SK-N-SH treated with all-trans-retinoic acid at 6 μM for 48 hours (cell line): ENCODE measurements around the gene CYP11A1.

Experiments
- ATAC-seq: fragments of 200-7000 bp; cut with Tn5 transposase; 3 replicates; pipeline ENCODE4 v1.9.1; 2020; ENCODE audit warnings: mild to moderate bottlenecking, moderate library complexity
- ARNTL ChIP-seq: fragments of 450-650 bp; formaldehyde crosslinking; IDR thresholded peaks from 2 replicates; pipeline ENCODE4 v1.5.0; 2020; ENCODE audit warnings: low read depth, mild to moderate bottlenecking, moderate library complexity, borderline replicate concordance
- BACH2 ChIP-seq: fragments of 250-450 bp; sonication (Bioruptor Pico); IDR thresholded peaks from 2 replicates; pipeline ENCODE4 v1.9.0; 2021; ENCODE audit warnings: mild to moderate bottlenecking, borderline replicate concordance
- CREB5 ChIP-seq: fragments of 250-450 bp; sonication (Bioruptor Pico); IDR thresholded peaks from 2 replicates; pipeline ENCODE4 v1.5.1; 2020; ENCODE audit warnings: low read depth, mild to moderate bottlenecking, moderate library complexity
- CSDC2 ChIP-seq: fragments of 250-450 bp; sonication (Bioruptor Pico); IDR thresholded peaks from 2 replicates; pipeline ENCODE4 v1.5.0; 2020; ENCODE audit warnings: mild to moderate bottlenecking, moderate library complexity
- CSRNP3 ChIP-seq: fragments of 250-450 bp; sonication (Bioruptor Pico); IDR thresholded peaks from 2 replicates; pipeline ENCODE4 v1.5.1; 2021; ENCODE audit warnings: mild to moderate bottlenecking, moderate library complexity
- ESRRG ChIP-seq: fragments of 250-450 bp; sonication (Bioruptor Pico); IDR thresholded peaks from 2 replicates; pipeline ENCODE4 v1.6.1; 2021; ENCODE audit warnings: mild to moderate bottlenecking
- GLIS3 ChIP-seq: fragments of 250-450 bp; sonication (Bioruptor Pico); IDR thresholded peaks from 2 replicates; pipeline ENCODE4 v1.5.0; 2020; ENCODE audit warnings: mild to moderate bottlenecking, moderate library complexity
- ISL1 ChIP-seq: fragments of 250-450 bp; sonication (Bioruptor Pico); IDR thresholded peaks from 2 replicates; pipeline ENCODE4 v2.1.2; 2022; ENCODE audit warnings: mild to moderate bottlenecking, moderate library complexity
- OSR1 ChIP-seq: fragments of 250-450 bp; sonication (Bioruptor Pico); IDR thresholded peaks from 2 replicates; pipeline ENCODE4 v1.8.0; 2022; ENCODE audit warnings: moderate library complexity, mild to moderate bottlenecking, inconsistent platforms
- POU6F1 ChIP-seq: fragments of 250-450 bp; sonication (Bioruptor Pico); IDR thresholded peaks from 2 replicates; pipeline ENCODE4 v1.8.0; 2021; ENCODE audit warnings: low read depth, mild to moderate bottlenecking, moderate library complexity, borderline replicate concordance
- PPARA ChIP-seq: fragments of 250-450 bp; sonication (Bioruptor Pico); IDR thresholded peaks from 2 replicates; pipeline ENCODE4 v1.5.0; 2020; ENCODE audit warnings: mild to moderate bottlenecking, borderline replicate concordance
- SNAI2 ChIP-seq: fragments of 250-450 bp; sonication (Bioruptor Pico); IDR thresholded peaks from 2 replicates; pipeline ENCODE4 v1.5.0; 2020; ENCODE audit warnings: mild to moderate bottlenecking, moderate library complexity
- TOX ChIP-seq: fragments of 250-450 bp; sonication (Bioruptor Pico); IDR thresholded peaks from 2 replicates; pipeline ENCODE4 v1.8.0; 2021; ENCODE audit warnings: mild to moderate bottlenecking, moderate library complexity, borderline replicate concordance
- TSHZ2 ChIP-seq: fragments of 250-450 bp; sonication (Bioruptor Pico); IDR thresholded peaks from 2 replicates; pipeline ENCODE4 v1.5.0; 2020; ENCODE audit warnings: mild to moderate bottlenecking, moderate library complexity
- ZC3H10 ChIP-seq: fragments of 250-450 bp; sonication (Bioruptor Pico); IDR thresholded peaks from 2 replicates; pipeline ENCODE4 v1.5.1; 2021; ENCODE audit warnings: mild to moderate bottlenecking, moderate library complexity
- ZFP3 ChIP-seq: fragments of 250-450 bp; sonication (Bioruptor Pico); IDR thresholded peaks from 2 replicates; pipeline ENCODE4 v1.5.0; 2020; ENCODE audit warnings: mild to moderate bottlenecking, moderate library complexity
- ZFP30 ChIP-seq: fragments of 450-650 bp; formaldehyde crosslinking; IDR thresholded peaks from 2 replicates; pipeline ENCODE4 v1.5.0; 2022; ENCODE audit warnings: mild to moderate bottlenecking, moderate library complexity
- ZNF565 ChIP-seq: fragments of 450-650 bp; formaldehyde crosslinking; conservative IDR thresholded peaks from 2 replicates; pipeline ENCODE4 v1.5.0; 2020; ENCODE audit warnings: low read depth, mild to moderate bottlenecking, moderate library complexity
- ZNF8 ChIP-seq: fragments of 450-650 bp; formaldehyde crosslinking; IDR thresholded peaks from 2 replicates; pipeline ENCODE4 v1.5.0; 2020; ENCODE audit warnings: mild to moderate bottlenecking, moderate library complexity

CYP11A1 gene

GRCh38 chr15:74383286-74383685 lies 15.8 kb upstream of the CYP11A1 start:
- no peak for ATAC-seq
- no peak for TF ChIP-seq CREB5 (CRISPR knock-in tag)
- no peak for TF ChIP-seq ZC3H10 (CRISPR knock-in tag)
- no peak for TF ChIP-seq GLIS3 (CRISPR knock-in tag)
- no peak for TF ChIP-seq ZFP30 (CRISPR knock-in tag)
- TF ChIP-seq TSHZ2 (CRISPR knock-in tag) = no peak
- no peak for TF ChIP-seq ZNF565
- no peak for TF ChIP-seq POU6F1 (CRISPR knock-in tag)
- no peak for TF ChIP-seq BACH2
- TF ChIP-seq TOX (CRISPR knock-in tag) = no peak
- TF ChIP-seq ZNF8 (CRISPR knock-in tag) = no peak
- TF ChIP-seq SNAI2 (CRISPR knock-in tag) = no peak
- no peak for TF ChIP-seq CSRNP3 (CRISPR knock-in tag)
- TF ChIP-seq ESRRG = no peak
- no peak for TF ChIP-seq OSR1 (CRISPR knock-in tag)
- no peak for TF ChIP-seq CSDC2 (CRISPR knock-in tag)

- ATAC-seq = peak; percentile 99
Observed at GRCh38 chr15:74382004-74382816, 14.8 kb upstream of the CYP11A1 start.

More at GRCh38 chr15:74382004-74382816, 14.8 kb upstream of the CYP11A1 start:
- TF ChIP-seq ESRRG = no peak
- no peak for TF ChIP-seq TSHZ2 (CRISPR knock-in tag)
- no peak for TF ChIP-seq OSR1 (CRISPR knock-in tag)
- TF ChIP-seq BACH2 = no peak
- TF ChIP-seq ARNTL = no peak
- no peak for TF ChIP-seq ZNF8 (CRISPR knock-in tag)
- no peak for TF ChIP-seq ZC3H10 (CRISPR knock-in tag)
- TF ChIP-seq ZFP3 (CRISPR knock-in tag) = no peak
- no peak for TF ChIP-seq POU6F1 (CRISPR knock-in tag)
- TF ChIP-seq ISL1 (CRISPR knock-in tag) = no peak
- no peak for TF ChIP-seq TOX (CRISPR knock-in tag)
- TF ChIP-seq PPARA (CRISPR knock-in tag) = no peak
- TF ChIP-seq CSDC2 (CRISPR knock-in tag) = no peak
- TF ChIP-seq CREB5 (CRISPR knock-in tag) = no peak
- TF ChIP-seq, all 23 proteins: peak for 0
